ENCODE data around the gene PEPD.
"Not testable (repeated sequence)": the region's sequence is repeated elsewhere in the genome, so short reads cannot be mapped to it uniquely, and the experiment has no call there.

Gene PEPD
- 66.7 to 216 (median 148) reads per million in 18 experiments for total RNA-seq

- DNase-seq, result peak; percentile 91 to 93
Measured at GRCh38 chr19:33521480-33522370, at the start of gene PEPD. Gene PEPD (minus strand): TSS chr19:33521791. CDS start chr19:33521760, 31 bp downstream.

DNA sequence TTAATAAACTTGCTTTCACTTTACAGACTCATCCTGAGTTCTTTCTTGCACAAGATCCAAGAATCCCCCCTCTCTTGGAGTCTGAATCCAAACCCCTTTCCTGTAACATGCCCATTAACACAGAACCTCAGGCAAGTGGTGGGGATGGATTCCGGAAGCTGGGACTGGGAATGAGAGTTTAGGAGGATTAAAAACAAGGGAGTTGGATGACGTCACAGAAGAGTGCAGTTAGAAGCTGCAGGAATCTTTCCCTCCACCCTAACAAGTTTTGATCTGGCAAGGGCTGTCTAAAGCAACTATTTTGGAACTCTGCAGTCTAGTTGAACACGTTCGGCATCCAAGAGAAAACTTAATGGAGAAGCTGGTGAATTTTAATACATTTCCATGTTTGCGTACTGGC is 48.2 kb upstream of the PEPD start:
- no peak for DNase-seq

- DNase-seq, result no peak
Measured at GRCh38 chr19:33568706-33569105, 47.1 kb upstream of the PEPD start.

DNA sequence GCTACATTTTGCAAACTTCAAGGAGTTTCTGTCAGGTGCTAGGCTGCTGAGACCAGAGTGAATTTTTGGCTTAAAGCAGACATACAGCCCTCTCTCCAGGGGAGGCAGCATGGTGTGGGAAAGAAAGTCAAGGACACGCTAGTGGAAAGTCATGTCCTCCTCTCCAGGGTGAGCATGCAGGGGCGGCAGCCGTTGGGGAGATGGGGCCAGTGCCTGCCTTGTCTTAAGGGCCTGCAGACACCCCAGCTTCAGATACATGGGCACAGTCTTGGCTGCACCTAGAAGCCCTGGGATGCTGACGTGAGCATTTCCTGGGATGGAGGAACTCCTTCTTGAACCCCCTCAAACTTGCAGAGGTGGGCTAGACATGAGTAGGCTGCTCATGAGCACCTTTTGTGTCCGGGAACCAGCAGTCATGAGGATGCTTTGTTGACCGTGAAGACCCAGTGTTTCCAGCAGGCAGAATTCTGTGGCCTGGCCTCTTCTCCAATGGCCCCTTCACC is 43.3 kb upstream of the PEPD start:
- DNase-seq, result no peak

- no peak for DNase-seq
Measured at GRCh38 chr19:33562636-33563035, 41.0 kb upstream of the PEPD start.

DNA sequence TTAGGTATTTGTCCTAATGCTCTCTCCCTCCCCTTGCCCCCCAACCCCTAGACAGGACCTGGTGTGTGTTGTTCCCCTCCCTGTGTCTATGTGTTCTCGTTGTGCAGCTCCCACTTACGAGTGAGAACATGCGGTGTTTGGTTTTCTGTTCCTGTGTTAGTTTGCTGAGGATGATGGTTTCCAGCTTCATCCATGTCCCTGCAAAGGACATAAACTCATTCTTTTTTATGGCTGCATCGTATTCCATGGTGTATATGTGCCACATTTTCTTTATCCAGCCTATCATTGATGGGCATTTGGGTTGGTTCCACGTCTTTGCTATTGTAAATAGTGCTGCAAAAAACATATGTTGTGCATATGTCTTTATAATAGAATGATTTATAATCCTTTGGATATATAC is 40.1 kb upstream of the PEPD start:
- not testable (repeated sequence) for DNase-seq

DNA sequence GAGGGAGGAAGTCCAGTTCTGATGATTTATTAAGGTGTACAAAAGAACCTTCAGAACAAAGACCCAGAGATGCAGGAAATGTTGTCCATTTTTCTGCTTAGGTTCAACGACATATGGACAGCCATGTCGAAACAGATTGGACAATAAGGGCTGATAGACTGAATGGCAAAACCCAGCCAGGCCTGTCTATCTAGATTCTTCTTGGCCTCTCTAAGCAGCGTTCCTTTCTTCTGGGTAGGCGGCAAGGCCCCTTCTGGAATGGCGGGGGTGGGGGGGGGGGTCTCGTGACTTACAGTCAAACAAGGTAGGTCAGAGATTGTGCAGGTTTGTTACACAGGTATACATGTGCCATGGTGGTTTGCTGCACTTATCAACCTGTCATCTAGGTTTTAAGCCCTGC is 39.7 kb upstream of the PEPD start:
- DNase-seq, result no peak

GRCh38 chr19:33559996-33560395 is 38.4 kb upstream of the PEPD start:
- no peak for DNase-seq

GRCh38 chr19:33558856-33559255 is 37.3 kb upstream of the PEPD start:
- no peak for DNase-seq

DNA sequence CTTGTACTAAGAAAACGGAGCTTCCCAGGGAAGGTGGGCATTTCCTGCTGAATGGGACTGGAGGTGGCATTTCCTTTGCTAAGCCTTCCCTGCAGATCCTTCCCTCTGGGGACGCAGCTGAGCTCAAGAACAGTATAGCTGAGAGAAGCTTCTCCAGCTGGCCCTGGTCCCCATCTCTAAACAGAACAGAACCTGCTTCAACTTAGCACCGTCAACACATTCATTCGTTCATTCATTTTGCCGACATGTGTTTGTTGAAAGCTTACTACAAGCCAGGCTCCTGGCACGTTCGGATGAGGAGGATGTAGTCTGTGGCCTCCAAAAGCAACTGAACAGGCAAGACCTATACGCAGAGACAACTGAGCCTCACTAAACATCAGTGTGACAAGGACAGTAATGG is 36.6 kb upstream of the PEPD start:
- DNase-seq, result no peak

DNA sequence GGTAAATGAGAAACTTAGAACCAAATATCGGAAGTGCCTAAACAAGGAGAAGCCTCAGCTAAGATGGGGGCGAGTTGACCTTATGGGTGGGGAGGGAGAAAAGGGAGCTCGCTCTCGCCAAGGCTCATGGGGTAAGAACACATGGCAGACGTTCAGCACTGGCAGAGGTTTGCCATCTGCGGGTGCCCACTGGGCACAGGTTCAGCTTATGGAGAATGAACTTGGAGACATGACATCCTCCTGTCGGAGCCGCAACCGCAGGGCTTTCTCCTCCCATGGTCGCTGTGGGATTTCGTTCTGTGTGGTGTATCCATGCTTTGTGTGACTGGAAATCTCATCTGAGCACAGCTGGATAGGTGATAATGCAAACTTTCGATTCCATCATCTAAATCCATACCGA is 36.1 kb upstream of the PEPD start:
- no peak for DNase-seq

DNA sequence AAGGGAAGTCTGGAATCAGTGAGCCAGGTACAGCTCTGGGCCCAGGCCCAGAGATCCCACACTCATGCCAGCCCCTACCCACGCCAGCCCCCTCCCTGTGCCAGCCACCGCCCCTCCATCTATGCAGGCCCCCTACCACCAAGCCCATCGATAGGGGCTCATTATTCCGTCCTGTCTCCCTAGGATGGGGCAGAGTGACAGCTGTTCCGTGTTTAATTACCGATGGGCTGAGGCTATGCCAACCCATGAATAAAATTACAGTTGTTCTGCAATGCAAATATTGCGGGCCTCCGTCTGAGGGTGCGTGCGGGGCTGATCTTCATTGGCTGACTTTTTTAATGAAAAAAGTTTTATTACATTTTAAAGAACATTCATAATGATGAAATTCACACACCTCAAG is 35.6 kb upstream of the PEPD start:
- DNase-seq, result no peak

GRCh38 chr19:33556261-33556660 is 34.7 kb upstream of the PEPD start:
- DNase-seq, result no peak

GRCh38 chr19:33555726-33556125 is 34.1 kb upstream of the PEPD start:
- not testable (repeated sequence) for DNase-seq

DNA sequence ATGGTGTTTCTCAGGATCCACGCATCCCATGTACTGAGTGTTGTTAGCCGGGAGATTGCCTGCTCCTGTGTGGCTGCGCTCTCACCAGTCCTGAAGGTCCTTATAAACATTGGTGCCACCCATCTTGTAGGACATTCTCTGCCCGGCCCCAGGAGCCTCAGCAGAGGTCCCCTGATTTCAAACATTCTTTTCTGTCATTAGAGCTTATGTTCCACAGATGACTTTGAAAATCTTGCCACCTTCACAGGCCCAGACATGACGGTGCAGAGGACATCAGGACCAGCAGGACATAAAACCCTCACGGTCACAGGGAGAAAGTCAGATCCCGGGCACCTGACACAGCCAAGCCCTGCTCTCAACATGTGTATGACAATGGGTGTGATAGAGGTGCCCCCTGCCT is 33.2 kb upstream of the PEPD start:
- no peak for DNase-seq

GRCh38 chr19:33554391-33554790 is 32.8 kb upstream of the PEPD start:
- DNase-seq, result no peak

GRCh38 chr19:33553530-33554310 is 32.1 kb upstream of the PEPD start:
- DNase-seq, result no peak

- DNase-seq, result no peak
Measured at GRCh38 chr19:33552928-33553279, 31.3 kb upstream of the PEPD start.

DNA sequence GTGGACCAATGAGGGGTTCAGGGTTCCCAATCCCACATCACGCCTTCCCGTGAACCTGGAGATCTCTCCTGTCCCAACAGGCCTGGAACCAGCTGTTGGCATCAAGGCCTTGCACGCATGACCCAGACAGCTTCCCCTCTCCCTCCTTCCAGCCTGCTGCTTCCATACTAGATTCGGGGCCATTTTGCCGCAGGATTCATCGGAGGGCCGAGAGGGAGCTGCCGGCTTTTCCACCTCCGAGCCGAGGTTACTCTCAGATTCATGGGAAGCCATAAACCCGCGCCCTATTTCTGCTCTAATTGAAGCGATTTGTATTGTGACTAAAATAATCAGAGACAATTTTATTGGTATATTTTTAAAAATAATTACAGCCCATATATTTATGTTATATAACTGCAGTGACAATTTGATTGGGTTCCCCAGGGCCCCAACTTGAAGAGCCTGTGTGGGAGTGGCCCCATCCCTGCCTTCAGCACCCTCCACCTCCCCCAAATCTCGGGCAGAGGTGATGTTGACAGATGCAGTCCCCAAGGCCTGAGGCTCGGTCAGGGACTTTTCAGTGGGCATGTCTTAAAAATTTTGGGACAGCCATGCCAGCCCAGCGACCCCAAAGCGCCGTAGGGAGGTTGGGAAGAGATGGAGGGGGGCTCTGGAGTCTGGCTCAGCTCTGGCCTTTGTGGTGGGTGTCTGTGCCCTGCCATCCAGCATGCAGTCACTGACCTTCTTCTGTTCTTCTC is 30.8 kb upstream of the PEPD start:
- DNase-seq, result no peak

DNA sequence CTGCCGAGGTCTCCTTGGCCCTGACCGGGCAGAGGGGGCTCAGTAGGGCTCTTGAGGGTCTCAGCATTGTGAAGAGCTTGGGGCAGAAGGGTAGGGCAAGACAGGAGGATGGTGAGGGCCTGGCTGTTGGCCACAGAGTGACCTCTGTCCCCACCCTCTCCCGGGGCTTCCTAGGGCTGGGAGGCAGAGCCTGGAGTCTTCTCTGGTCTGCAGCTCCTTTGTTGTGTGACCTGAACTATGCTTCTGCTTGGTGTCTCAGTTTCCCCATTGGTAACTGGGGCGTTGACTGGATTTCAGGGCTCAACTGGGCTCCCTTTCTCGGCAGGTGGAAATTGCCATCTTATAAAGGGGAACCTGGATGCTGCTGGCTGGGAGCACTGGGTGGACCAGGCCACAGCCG is 30.1 kb upstream of the PEPD start:
- DNase-seq, result no peak

- DNase-seq, result no peak
Measured at GRCh38 chr19:33550768-33551167, 29.2 kb upstream of the PEPD start.

DNA sequence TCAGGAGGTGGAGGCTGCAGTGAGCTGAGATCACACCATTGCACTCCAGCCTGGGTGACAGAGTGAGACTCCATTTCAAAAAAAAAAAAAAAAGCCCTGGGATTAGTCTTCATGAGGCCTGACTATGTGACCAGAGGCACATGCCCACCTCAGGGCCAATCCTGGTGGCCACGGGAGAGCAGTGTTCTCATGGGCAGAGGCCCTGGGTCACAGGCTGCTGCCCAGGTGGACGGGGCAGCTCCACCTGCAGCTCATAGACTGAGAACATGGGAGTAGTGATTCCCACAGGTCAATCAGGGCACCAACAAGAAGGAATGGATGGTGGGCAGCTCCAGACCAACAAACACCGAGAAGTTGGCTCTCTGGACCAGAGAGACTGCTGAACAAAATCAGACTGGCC is 26.1 kb upstream of the PEPD start:
- no peak for DNase-seq

DNA sequence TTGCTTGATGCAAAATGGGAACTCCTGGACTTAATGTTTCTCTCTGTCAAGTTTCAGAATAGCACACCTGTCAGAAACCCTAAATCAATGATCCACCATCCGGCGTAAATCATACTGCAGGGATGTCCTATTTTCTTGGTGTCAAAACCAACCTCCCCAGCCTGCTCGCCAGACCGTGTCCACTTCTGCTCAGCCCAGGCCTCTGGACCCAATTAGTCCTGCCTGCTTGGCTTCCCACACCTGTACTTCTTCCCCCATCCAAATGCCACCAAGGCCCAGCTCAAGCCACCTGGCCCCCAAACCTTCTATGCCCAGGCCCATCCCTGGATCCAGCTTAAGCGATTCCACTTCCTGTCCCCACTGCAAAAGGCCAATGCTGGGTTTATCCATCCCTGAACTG is 25.1 kb upstream of the PEPD start:
- no peak for DNase-seq
